K562 (cell line): Measurements from ENCODE around the gene MRFAP1. TPM values are rescaled to one million over a fixed set of nuclear protein-coding genes. Genes with fewer than 3 reads are reported as not detected.

ENCODE experiments used
- ATAC-seq: fragments of 200-7000 bp; cut with Tn5 transposase; 3 replicates; pipeline ENCODE4 v1.9.1; 2020; ENCODE audit warnings: moderate library complexity
- BruUV-seq: library from RNA; stranded (reverse); fragments of 400-500 nt; replicated peaks from 2 replicates; lab custom pipeline; 2021; lab: Mats Ljungman, UMichigan
- CTCF ChIA-PET: fragments of 300-600 bp; formaldehyde crosslinking; extraction: SDS; loops from one replicate; lab custom pipeline; 2021; ENCODE audit warnings: low intra/inter-chr PET ratio; lab: Yijun Ruan, JAX
- POLR2A ChIA-PET: fragments of 300-600, 350-650 bp; sonication (Branson Sonifier 250); formaldehyde crosslinking; extraction: SDS; loops from one replicate; lab custom pipeline; 2021; ENCODE audit warnings: antibody characterized with exemption, inconsistent platforms; lab: Yijun Ruan, JAX
- DNase-seq, 4 experiments: peaks; one replicate each; pipeline versions ENCODE4 v3.0.0 to v3.0.0-alpha.2; 2011 to 2018; ENCODE audit warnings: low spot score in 3 of 4, mixed read lengths in 3 of 4; ENCODE audit errors: extremely low read depth in 1 of 4
- FAIRE-seq: peaks from 2 replicates; lab custom pipeline; 2011; peaks lifted over from hg19 to GRCh38; lab: Jason Lieb, UNC
- H2AFZ ChIP-seq: 2 replicates; pipeline ENCODE4 v1.6.0; 2011; ENCODE audit warnings: low read depth, low read length, control low read depth, inconsistent platforms
- H3K27ac ChIP-seq: fragments of 200-600 bp; 3 replicates; pipeline ENCODE4 v1.8.0; 2011; ENCODE audit warnings: low read depth, mild to moderate bottlenecking, control low read depth, inconsistent platforms, low read length, moderate library complexity, mixed read lengths; ENCODE audit errors: extremely low read depth
- H3K27me3 ChIP-seq, 2 experiments: fragments of 300-600 bp in 1 of 2; 2 replicates in 1 of 2; 3 replicates in 1 of 2; pipeline versions ENCODE4 v1.6.0 to v1.8.0; 2011; ENCODE audit warnings: inconsistent platforms in 2 of 2, low read length in 2 of 2, mild to moderate bottlenecking in 1 of 2, mixed read lengths in 1 of 2, moderate library complexity in 1 of 2; ENCODE audit not compliant: control insufficient read depth in 2 of 2, insufficient read depth in 2 of 2
- H3K36me3 ChIP-seq: fragments of 300-600 bp; 3 replicates; pipeline ENCODE4 v1.8.0; 2011; ENCODE audit warnings: mild to moderate bottlenecking, low read length, inconsistent platforms; ENCODE audit not compliant: control insufficient read depth, insufficient read depth
- H3K4me1 ChIP-seq, 2 experiments: fragments of 200-600 bp in 1 of 2; replicated peaks in 1 of 2; 2 replicates in 1 of 2; 3 replicates in 1 of 2; pipeline versions ENCODE4 v1.5.1 to v1.8.0; 2011; ENCODE audit warnings: inconsistent platforms in 2 of 2, low read length in 2 of 2, mild to moderate bottlenecking in 1 of 2, mixed read lengths in 1 of 2, moderate library complexity in 1 of 2; ENCODE audit not compliant: control insufficient read depth in 2 of 2, insufficient read depth in 2 of 2
- H3K4me2 ChIP-seq: 2 replicates; pipeline ENCODE4 v1.6.1; 2011; ENCODE audit warnings: low read length, control low read depth, inconsistent platforms, mixed read lengths; ENCODE audit not compliant: insufficient read depth
- H3K4me3 ChIP-seq: fragments of 200-600 bp; sonication (generic), shearing (Covaris generic); 2 replicates; pipeline ENCODE4 v1.5.1; 2016; ENCODE audit warnings: control low read depth, inconsistent platforms
- H3K79me2 ChIP-seq: fragments of 200-600 bp; 3 replicates; pipeline ENCODE4 v1.8.0; 2011; ENCODE audit warnings: low read length, inconsistent platforms; ENCODE audit not compliant: control insufficient read depth, insufficient read depth
- H3K9ac ChIP-seq, 2 experiments: 2 replicates each; pipeline versions ENCODE4 v1.6.0 to v1.6.1; 2011; ENCODE audit warnings: low read depth in 2 of 2, low read length in 2 of 2, control low read depth in 1 of 2, inconsistent platforms in 1 of 2, mild to moderate bottlenecking in 1 of 2, mixed read lengths in 1 of 2; ENCODE audit not compliant: insufficient read depth in 1 of 2
- H3K9me1 ChIP-seq: one replicate; pipeline ENCODE4 v1.6.0; 2011; ENCODE audit warnings: inconsistent platforms, mild to moderate bottlenecking, low read length, moderate library complexity; ENCODE audit not compliant: control insufficient read depth, insufficient read depth
- H3K9me3 ChIP-seq: replicated peaks from 2 replicates; pipeline ENCODE4 v1.5.1; 2011; ENCODE audit warnings: low read depth, low read length, inconsistent platforms; ENCODE audit not compliant: control insufficient read depth, insufficient read depth
- H4K20me1 ChIP-seq: replicated peaks from 2 replicates; pipeline ENCODE4 v1.6.1; 2011; ENCODE audit warnings: low read length, inconsistent platforms, mixed read lengths; ENCODE audit not compliant: control insufficient read depth, insufficient read depth
- CTCF ChIP-seq, 3 experiments: IDR thresholded peaks in 2 of 3; conservative IDR thresholded peaks in 1 of 3; 2 replicates each; pipeline ENCODE4 v1.5.1; 2011 to 2012; ENCODE audit warnings: low read length in 3 of 3, mild to moderate bottlenecking in 3 of 3, control low read depth in 2 of 3, improper control_type of control experiment in 1 of 3, inconsistent platforms in 1 of 3, low read depth in 1 of 3, mixed read lengths in 1 of 3, moderate library complexity in 1 of 3; ENCODE audit not compliant: insufficient read depth in 2 of 3
- SMARCB1 ChIP-seq: IDR thresholded peaks from 2 replicates; pipeline ENCODE4 v1.6.1; 2011; ENCODE audit warnings: improper control_type of control experiment, low read depth; ENCODE audit not compliant: insufficient read length
- WGBS: fragments of 100-300 bp; shearing (Covaris generic); methylation state at CpG from one replicate; pipeline ENCODE4 v1.1.6; 2016; ENCODE audit warnings: low coverage, mixed read lengths; ENCODE audit not compliant: insufficient coverage; ENCODE audit errors: missing lambda C conversion rate; 5-methylcytosine and 5-hydroxymethylcytosine counted together
- in situ Hi-C: fragments of 300-500 bp; cut with MboI; formaldehyde crosslinking; loops from 4 replicates; pipeline ENCODE4 v1.15.0; 2018; ENCODE audit warnings: inconsistent platforms, mixed read lengths
- intact Hi-C: fragments of 100-400 bp; cut with micrococcal nuclease; formaldehyde crosslinking; loops from 2 replicates; pipeline ENCODE4 v1.14.2; 2022
- polyA plus RNA-seq, 8 experiments: library from polyadenylated mRNA; depleted of rRNA in 4 of 8; stranded (reverse) in 5 of 8; unstranded in 3 of 8; fragments of >200 nt; fragmentation: Nextera tagmentation in 2 of 8; fragmentation: Illumina TruSeq in 1 of 8; extraction: Ambion mirVana in 2 of 8; extraction: Trizol in 1 of 8; gene quantifications; 2 replicates each; pipeline versions ENCODE4 v1.2.1 to v1.2.3, GENCODE V29; 2011 to 2014; ENCODE audit warnings: inconsistent platforms in 1 of 8, missing spikeins in 1 of 8
- total RNA-seq, 7 experiments: library from RNA; depleted of rRNA in 6 of 7; stranded (reverse); fragments of >200 nt in 6 of 7; fragmentation: Illumina TruSeq in 2 of 7; extraction: Trizol in 2 of 7; gene quantifications; 2 replicates each; pipeline versions ENCODE4 v1.2.1 to v1.2.3, GENCODE V29; 2011 to 2021; ENCODE audit warnings: low replicate concordance in 1 of 7

MRFAP1 gene
- total and polyA plus RNA-seq, 9 of the 15 experiments (the other 6 are each of a cell fraction or from before 2014, with no cell fraction given) = 46.0 to 270 (median 151) TPM

GRCh38 chr4:6608758-6609414, 31.6 kb upstream of the MRFAP1 start:
- DNase-seq = peak in 2 of 4 experiments; percentile 28
- CTCF ChIA-PET = no interaction called here

More at GRCh38 chr4:6608758-6609414, 31.6 kb upstream of the MRFAP1 start:
- WGBS = 79% methylated on average over 24 of the region's 28 CpGs
- H3K9ac ChIP-seq = peak overlapping the region in 1 of 2 experiments; percentile 65; a peak in 2 of 4 replicates
- no peaks in the 10 kb centered on the region for H3K79me2 ChIP-seq
- no TSS peak for BruUV-seq
- TF ChIP-seq SMARCB1 (no peak), CTCF (IDR thresholded peaks at IDR 0.05 in 2 of 3, conservative IDR thresholded peaks at IDR 0.05 in 1 of 3; ENCODE audit: insufficient read depth in 2 of 3, low read depth in 1 of 3, low read length in 3 of 3) (peak; percentile 22 to 30 (median 26); a peak in 3 of 6 replicates)
- TF ChIP-seq, all 486 proteins: peak for 1
- H3K4me2 ChIP-seq = no peak overlapping the region
- in situ Hi-C loops = no loop called here
- H4K20me1 ChIP-seq = 0 out of 2 replicates have a peak, but pooled peaks cover 4% of the 10 kb centered on the region
- no peak overlapping the region for H2AFZ ChIP-seq
- no peak overlapping the region for H3K4me3 ChIP-seq
- POLR2A ChIA-PET = interaction anchor here (0.6 to 1.0 kb wide), 3 partner anchors 65 to 313 kb away, joined by 3 read pairs; a partner anchor contains a TSS
- no peaks in the 10 kb centered on the region for H3K9me1 ChIP-seq
- FAIRE-seq (no peak), ATAC-seq (peak; percentile 65)
- peaks cover 3% of the 10 kb centered on the region; the same call in 1 of the 3 replicates for H3K36me3 ChIP-seq
- no peaks in the 10 kb centered on the region for H3K9me3 ChIP-seq
- H3K27ac ChIP-seq = no peak overlapping the region
- no peaks in the 10 kb centered on the region; a peak in 1 of 5 replicates for H3K27me3 ChIP-seq
- intact Hi-C loops = no loop called here
- peaks cover 0 to under 1% of the 10 kb centered on the region in 2 experiments; a peak in 1 of 5 replicates for H3K4me1 ChIP-seq
